ENCODE data around the gene SEPTIN8. TPM values are rescaled to one million over a fixed set of nuclear protein-coding genes. Genes with fewer than 3 reads are reported as not detected.
"Not testable (repeated sequence)": the region's sequence is repeated elsewhere in the genome, so short reads cannot be mapped to it uniquely, and the experiment has no call there.

The SEPTIN8 gene
- polyA plus RNA-seq, 4 donors = 52.7 to 85.2 (median 83.8) TPM

- no peak for DNase-seq (ENCODE audit: low read depth in 4 of 4, low spot score in 3 of 4)
These were observed 36.8 kb upstream of the SEPTIN8 start for GRCh38 chr5:132813599-132814502.

- no peak for DNase-seq (ENCODE audit: low read depth in 4 of 4, low spot score in 3 of 4)
These were observed 36.0 kb upstream of the SEPTIN8 start, which contains the start of gene SOWAHA for GRCh38 chr5:132812781-132813598. Gene SOWAHA (plus strand): TSS chr5:132813302. CDS start chr5:132813622, 320 bp downstream.

- DNase-seq (ENCODE audit: low read depth in 4 of 4, low spot score in 3 of 4) = no peak
These were observed 35.2 kb upstream of the SEPTIN8 start for GRCh38 chr5:132812123-132812765.

GRCh38 chr5:132810605-132811004, 33.6 kb upstream of the SEPTIN8 start:
- DNase-seq (ENCODE audit: low read depth in 4 of 4, low spot score in 3 of 4) = no peak

GRCh38 chr5:132808866-132809265, 31.8 kb upstream of the SEPTIN8 start:
- no peak for DNase-seq (ENCODE audit: low read depth in 4 of 4, low spot score in 3 of 4)

GRCh38 chr5:132808448-132808847, 31.4 kb upstream of the SEPTIN8 start:
- no peak for DNase-seq (ENCODE audit: low read depth in 4 of 4, low spot score in 3 of 4)

- DNase-seq (ENCODE audit: low read depth in 4 of 4, low spot score in 3 of 4) = no peak
These were observed 30.3 kb upstream of the SEPTIN8 start for GRCh38 chr5:132807163-132807838.

GRCh38 chr5:132806804-132807162, 29.7 kb upstream of the SEPTIN8 start:
- DNase-seq (ENCODE audit: low read depth in 4 of 4, low spot score in 3 of 4) = not testable (repeated sequence)

GRCh38 chr5:132805872-132806271, 28.8 kb upstream of the SEPTIN8 start:
- DNase-seq (ENCODE audit: low read depth in 4 of 4, low spot score in 3 of 4) = not testable (repeated sequence)

- not testable (repeated sequence) for DNase-seq (ENCODE audit: low read depth in 4 of 4, low spot score in 3 of 4)
These were observed 27.2 kb upstream of the SEPTIN8 start for GRCh38 chr5:132804219-132804618.

GRCh38 chr5:132802685-132803066, 25.6 kb upstream of the SEPTIN8 start:
- DNase-seq (ENCODE audit: low read depth in 4 of 4, low spot score in 3 of 4) = not testable (repeated sequence)

- no peak for DNase-seq (ENCODE audit: low read depth in 4 of 4, low spot score in 3 of 4)
These were observed 25.1 kb upstream of the SEPTIN8 start for GRCh38 chr5:132802044-132802684.

GRCh38 chr5:132800545-132800944, 23.5 kb upstream of the SEPTIN8 start:
- no peak for DNase-seq (ENCODE audit: low read depth in 4 of 4, low spot score in 3 of 4)

GRCh38 chr5:132799392-132799791, 22.4 kb upstream of the SEPTIN8 start:
- no peak for DNase-seq (ENCODE audit: low read depth in 4 of 4, low spot score in 3 of 4)

GRCh38 chr5:132797651-132798050, 20.6 kb upstream of the SEPTIN8 start:
- DNase-seq (ENCODE audit: low read depth in 4 of 4, low spot score in 3 of 4) = no peak

GRCh38 chr5:132791026-132791425, 14.0 kb upstream of the SEPTIN8 start:
- DNase-seq (ENCODE audit: low read depth in 4 of 4, low spot score in 3 of 4) = no peak

GRCh38 chr5:132790201-132790865, 13.3 kb upstream of the SEPTIN8 start:
- no peak for DNase-seq (ENCODE audit: low read depth in 4 of 4, low spot score in 3 of 4)

GRCh38 chr5:132788990-132789886, 12.2 kb upstream of the SEPTIN8 start:
- DNase-seq (ENCODE audit: low read depth in 4 of 4, low spot score in 3 of 4) = no peak

Measured in left renal pelvis (tissue), 4 donors.